HEK293 (cell line): ENCODE results near the gene NANOS3.

Experiments
- BCL11B ChIP-seq: fragments of 450-650 bp; formaldehyde crosslinking; IDR thresholded peaks from 2 replicates; pipeline ENCODE4 v1.5.1; 2016; ENCODE audit warnings: low read depth, missing biosample characterization, missing genetic modification characterization
- FEZF1 ChIP-seq: fragments of 450-650 bp; formaldehyde crosslinking; IDR thresholded peaks from 2 replicates; pipeline ENCODE4 v1.5.1; 2016; ENCODE audit warnings: missing biosample characterization, missing genetic modification characterization
- HOXD13 ChIP-seq: sonication (generic); formaldehyde crosslinking; IDR thresholded peaks from 2 replicates; pipeline ENCODE4 v1.8.0; 2022; ENCODE audit warnings: missing genetic modification reagents, borderline replicate concordance
- INSM2 ChIP-seq: fragments of 450-650 bp; formaldehyde crosslinking; IDR thresholded peaks from 2 replicates; pipeline ENCODE4 v1.5.1; 2016; ENCODE audit warnings: missing biosample characterization, missing genetic modification characterization
- KLF1 ChIP-seq: fragments of 450-650 bp; formaldehyde crosslinking; IDR thresholded peaks from 2 replicates; pipeline ENCODE4 v1.5.1; 2016; ENCODE audit warnings: missing biosample characterization, missing genetic modification characterization
- KLF10 ChIP-seq: fragments of 450-650 bp; IDR thresholded peaks from 2 replicates; pipeline ENCODE4 v1.5.1; 2018; ENCODE audit warnings: missing biosample characterization, mild to moderate bottlenecking, missing genetic modification characterization
- KLF16 ChIP-seq: fragments of 450-650 bp; formaldehyde crosslinking; IDR thresholded peaks from 2 replicates; pipeline ENCODE4 v1.5.1; 2017; ENCODE audit warnings: missing biosample characterization, missing genetic modification characterization
- PRDM10 ChIP-seq: fragments of 450-650 bp; formaldehyde crosslinking; IDR thresholded peaks from 2 replicates; pipeline ENCODE4 v1.5.1; 2016; ENCODE audit warnings: missing biosample characterization, missing genetic modification characterization
- WT1 ChIP-seq: fragments of 450-650 bp; formaldehyde crosslinking; IDR thresholded peaks from 2 replicates; pipeline ENCODE4 v1.5.1; 2016; ENCODE audit warnings: missing biosample characterization, missing genetic modification characterization
- ZBTB1 ChIP-seq: fragments of 450-650 bp; formaldehyde crosslinking; IDR thresholded peaks from 2 replicates; pipeline ENCODE4 v1.5.1; 2016; ENCODE audit warnings: missing biosample characterization, missing genetic modification characterization
- ZBTB6 ChIP-seq: fragments of 450-650 bp; formaldehyde crosslinking; IDR thresholded peaks from 2 replicates; pipeline ENCODE4 v1.5.1; 2017; ENCODE audit warnings: missing biosample characterization, missing genetic modification characterization
- ZBTB8A ChIP-seq: fragments of 450-650 bp; formaldehyde crosslinking; IDR thresholded peaks from 2 replicates; pipeline ENCODE4 v1.5.1; 2016; ENCODE audit warnings: missing biosample characterization, missing genetic modification characterization
- ZEB2 ChIP-seq: fragments of 450-650 bp; formaldehyde crosslinking; IDR thresholded peaks from 2 replicates; pipeline ENCODE4 v1.5.1; 2016; ENCODE audit warnings: missing biosample characterization, missing genetic modification characterization
- ZNF10 ChIP-seq: fragments of 450-650 bp; formaldehyde crosslinking; IDR thresholded peaks from 2 replicates; pipeline ENCODE4 v1.5.1; 2017; ENCODE audit warnings: missing biosample characterization, missing genetic modification characterization
- ZNF2 ChIP-seq: fragments of 450-650 bp; formaldehyde crosslinking; IDR thresholded peaks from 2 replicates; pipeline ENCODE4 v1.5.1; 2016; ENCODE audit warnings: missing biosample characterization, missing genetic modification characterization
- ZNF280C ChIP-seq: fragments of 450-650 bp; formaldehyde crosslinking; IDR thresholded peaks from 2 replicates; pipeline ENCODE4 v1.5.1; 2016; ENCODE audit warnings: missing biosample characterization, missing genetic modification characterization
- ZNF416 ChIP-seq: fragments of 450-650 bp; formaldehyde crosslinking; IDR thresholded peaks from 2 replicates; pipeline ENCODE4 v1.5.1; 2016; ENCODE audit warnings: missing biosample characterization, missing genetic modification characterization
- ZNF501 ChIP-seq: fragments of 450-650 bp; formaldehyde crosslinking; IDR thresholded peaks from 2 replicates; pipeline ENCODE4 v1.5.1; 2016; ENCODE audit warnings: missing biosample characterization, missing genetic modification characterization
- ZNF514 ChIP-seq: fragments of 450-650 bp; formaldehyde crosslinking; IDR thresholded peaks from 2 replicates; pipeline ENCODE4 v1.5.1; 2016; ENCODE audit warnings: missing biosample characterization, missing genetic modification characterization
- ZNF639 ChIP-seq: fragments of 450-650 bp; formaldehyde crosslinking; IDR thresholded peaks from 2 replicates; pipeline ENCODE4 v1.5.1; 2016; ENCODE audit warnings: missing biosample characterization, missing genetic modification characterization
- ZNF76 ChIP-seq: fragments of 450-650 bp; formaldehyde crosslinking; IDR thresholded peaks from 2 replicates; pipeline ENCODE4; 2016; ENCODE audit warnings: low read depth, missing biosample characterization, missing genetic modification characterization, borderline replicate concordance
- ZNF843 ChIP-seq: fragments of 450-650 bp; formaldehyde crosslinking; IDR thresholded peaks from 2 replicates; pipeline ENCODE4 v1.5.1; 2016; ENCODE audit warnings: missing biosample characterization, missing genetic modification characterization
- TF ChIP-seq, protein P1 (sequence below): fragments of 450-650 bp; formaldehyde crosslinking; optimal IDR thresholded peaks from 2 replicates; pipeline ENCODE3; 2016; ENCODE audit warnings: missing biosample characterization, mild to moderate bottlenecking, missing genetic modification characterization
- TF ChIP-seq, protein P2 (sequence below): fragments of 450-650 bp; formaldehyde crosslinking; IDR thresholded peaks from 2 replicates; pipeline ENCODE4 v1.5.1; 2017; ENCODE audit warnings: missing biosample characterization, missing genetic modification characterization

NANOS3 gene

DNA sequence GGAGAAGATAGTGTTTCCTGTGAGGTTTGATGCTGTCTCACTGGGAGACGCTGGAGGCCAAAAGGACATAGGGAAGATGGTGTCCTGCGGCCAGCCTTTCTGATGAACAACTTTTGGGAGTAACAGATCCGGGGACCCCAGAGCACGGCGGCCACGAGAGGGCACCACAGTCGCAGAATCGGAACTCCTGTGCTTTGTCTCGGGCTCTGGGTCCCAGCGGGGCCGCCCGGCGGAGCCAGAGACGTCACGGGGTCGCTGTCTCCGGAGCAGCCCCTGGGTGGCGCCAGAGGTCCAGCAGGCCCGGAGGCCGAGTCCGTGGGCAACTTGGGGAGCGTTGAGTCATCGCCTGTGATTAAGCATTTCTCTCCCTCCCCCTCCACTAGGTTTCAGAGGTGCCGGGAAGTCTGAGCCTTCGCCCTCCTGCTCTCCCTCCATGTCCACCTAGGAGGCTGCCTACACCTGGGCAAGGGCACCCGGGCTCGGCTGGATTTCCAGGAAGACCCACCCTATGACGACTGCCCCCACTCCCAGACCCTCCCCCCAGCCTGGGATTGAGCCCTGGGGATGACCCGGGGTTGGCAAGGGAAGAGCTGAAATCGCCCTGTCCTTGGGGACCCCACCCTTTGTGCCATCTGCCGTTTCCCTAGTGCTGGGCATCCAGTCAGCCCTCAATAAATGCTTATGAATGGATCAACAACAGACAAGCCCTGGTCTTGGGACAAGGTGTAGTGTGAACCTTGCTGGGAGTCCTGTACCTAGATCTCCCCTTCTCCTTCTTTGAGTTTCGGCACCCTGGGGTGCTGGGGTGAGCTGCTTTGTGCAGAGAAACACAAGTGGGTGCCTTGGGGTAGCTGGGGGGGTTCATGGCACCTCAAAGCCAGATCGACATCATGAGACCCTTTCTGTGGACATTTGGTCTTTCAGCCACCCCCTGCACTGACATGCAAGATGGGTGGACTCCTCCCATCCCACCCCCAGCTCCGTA lies 3.4 kb downstream of the NANOS3 start (continued):
- TF ChIP-seq INSM2 (tag by site-specific recombination) (peak; percentile 56; the same call in 1 of the 2 replicates), FEZF1 (no peak), ZBTB1 (tag by site-specific recombination) (no peak), ZNF514 (tag by site-specific recombination) (no peak), ZNF76 (tag by site-specific recombination) (peak; percentile 53; the same call in 1 of the 2 replicates), ZNF10 (tag by site-specific recombination) (peak; percentile 44; the same call in 1 of the 2 replicates), ZNF280C (tag by site-specific recombination) (no peak), ZNF501 (peak; percentile 61), KLF10 (peak; percentile 73; the same call in 1 of the 2 replicates), ZEB2 (tag by site-specific recombination) (peak; percentile 94), BCL11B (tag by site-specific recombination) (peak; percentile 84), ZNF2 (tag by site-specific recombination) (peak; percentile 89), PRDM10 (tag by site-specific recombination) (peak; percentile 29), HOXD13 (CRISPR knock-in tag) (no peak), ZNF843 (tag by site-specific recombination) (peak; percentile 29; the same call in 1 of the 2 replicates), ZBTB6 (tag by site-specific recombination) (peak; percentile 69; the same call in 1 of the 2 replicates), KLF16 (tag by site-specific recombination) (0 out of 2 replicates have a peak, but pooled peaks have one; percentile 35), ZNF639 (peak; percentile 51; the same call in 1 of the 2 replicates), KLF1 (tag by site-specific recombination) (peak; percentile 36), ZBTB8A (tag by site-specific recombination) (peak; percentile 81), WT1 (tag by site-specific recombination) (peak; percentile 60; the same call in 1 of the 2 replicates), ZNF416 (tag by site-specific recombination) (no peak)
- TF ChIP-seq, protein P1, sequence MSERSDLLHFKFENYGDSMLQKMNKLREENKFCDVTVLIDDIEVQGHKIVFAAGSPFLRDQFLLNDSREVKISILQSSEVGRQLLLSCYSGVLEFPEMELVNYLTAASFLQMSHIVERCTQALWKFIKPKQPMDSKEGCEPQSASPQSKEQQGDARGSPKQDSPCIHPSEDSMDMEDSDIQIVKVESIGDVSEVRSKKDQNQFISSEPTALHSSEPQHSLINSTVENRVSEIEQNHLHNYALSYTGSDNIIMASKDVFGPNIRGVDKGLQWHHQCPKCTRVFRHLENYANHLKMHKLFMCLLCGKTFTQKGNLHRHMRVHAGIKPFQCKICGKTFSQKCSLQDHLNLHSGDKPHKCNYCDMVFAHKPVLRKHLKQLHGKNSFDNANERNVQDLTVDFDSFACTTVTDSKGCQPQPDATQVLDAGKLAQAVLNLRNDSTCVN (tag by site-specific recombination) = peak; percentile 48
- TF ChIP-seq, protein P2, sequence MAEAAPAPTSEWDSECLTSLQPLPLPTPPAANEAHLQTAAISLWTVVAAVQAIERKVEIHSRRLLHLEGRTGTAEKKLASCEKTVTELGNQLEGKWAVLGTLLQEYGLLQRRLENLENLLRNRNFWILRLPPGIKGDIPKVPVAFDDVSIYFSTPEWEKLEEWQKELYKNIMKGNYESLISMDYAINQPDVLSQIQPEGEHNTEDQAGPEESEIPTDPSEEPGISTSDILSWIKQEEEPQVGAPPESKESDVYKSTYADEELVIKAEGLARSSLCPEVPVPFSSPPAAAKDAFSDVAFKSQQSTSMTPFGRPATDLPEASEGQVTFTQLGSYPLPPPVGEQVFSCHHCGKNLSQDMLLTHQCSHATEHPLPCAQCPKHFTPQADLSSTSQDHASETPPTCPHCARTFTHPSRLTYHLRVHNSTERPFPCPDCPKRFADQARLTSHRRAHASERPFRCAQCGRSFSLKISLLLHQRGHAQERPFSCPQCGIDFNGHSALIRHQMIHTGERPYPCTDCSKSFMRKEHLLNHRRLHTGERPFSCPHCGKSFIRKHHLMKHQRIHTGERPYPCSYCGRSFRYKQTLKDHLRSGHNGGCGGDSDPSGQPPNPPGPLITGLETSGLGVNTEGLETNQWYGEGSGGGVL (tag by site-specific recombination) = peak; percentile 52; the same call in 1 of the 2 replicates
